WTC11 (cell line): Measurements from ENCODE around the gene TNS3.

Source experiments
- ATF1 ChIP-seq: sonication (generic); formaldehyde crosslinking; IDR thresholded peaks from 2 replicates; pipeline ENCODE4 v1.8.1; 2023; ENCODE audit warnings: mild to moderate bottlenecking, moderate library complexity, missing genetic modification reagents
- CTCF ChIP-seq: fragments of 200-600 bp; IDR thresholded peaks from 2 replicates; pipeline ENCODE4 v1.8.0; 2022; ENCODE audit warnings: antibody characterized with exemption
- MAX ChIP-seq: sonication (generic); formaldehyde crosslinking; IDR thresholded peaks from 2 replicates; pipeline ENCODE4 v1.8.0; 2022; ENCODE audit warnings: mild to moderate bottlenecking, missing genetic modification reagents
- SMAD3 ChIP-seq: sonication (generic); formaldehyde crosslinking; IDR thresholded peaks from 2 replicates; pipeline ENCODE4 v1.8.0; 2022; ENCODE audit warnings: missing genetic modification reagents, mild to moderate bottlenecking, borderline replicate concordance
- TCF7 ChIP-seq: sonication (generic); formaldehyde crosslinking; IDR thresholded peaks from 2 replicates; pipeline ENCODE4 v1.8.0; 2022; ENCODE audit warnings: mild to moderate bottlenecking, low read depth, missing genetic modification reagents, moderate library complexity
- USF2 ChIP-seq: sonication (generic); formaldehyde crosslinking; IDR thresholded peaks from 2 replicates; pipeline ENCODE4 v1.8.1; 2023; ENCODE audit warnings: mild to moderate bottlenecking, missing genetic modification reagents, moderate library complexity
- ZNF317 ChIP-seq: sonication (generic); formaldehyde crosslinking; IDR thresholded peaks from 2 replicates; pipeline ENCODE4 v1.8.1; 2023; ENCODE audit warnings: low read depth, mild to moderate bottlenecking, moderate library complexity, missing genetic modification reagents, borderline replicate concordance
- ZNF396 ChIP-seq: fragments of 250-450 bp; sonication (Bioruptor Pico); IDR thresholded peaks from 2 replicates; pipeline ENCODE4 v1.8.0; 2021; ENCODE audit warnings: mild to moderate bottlenecking, moderate library complexity, borderline replicate concordance

DNA sequence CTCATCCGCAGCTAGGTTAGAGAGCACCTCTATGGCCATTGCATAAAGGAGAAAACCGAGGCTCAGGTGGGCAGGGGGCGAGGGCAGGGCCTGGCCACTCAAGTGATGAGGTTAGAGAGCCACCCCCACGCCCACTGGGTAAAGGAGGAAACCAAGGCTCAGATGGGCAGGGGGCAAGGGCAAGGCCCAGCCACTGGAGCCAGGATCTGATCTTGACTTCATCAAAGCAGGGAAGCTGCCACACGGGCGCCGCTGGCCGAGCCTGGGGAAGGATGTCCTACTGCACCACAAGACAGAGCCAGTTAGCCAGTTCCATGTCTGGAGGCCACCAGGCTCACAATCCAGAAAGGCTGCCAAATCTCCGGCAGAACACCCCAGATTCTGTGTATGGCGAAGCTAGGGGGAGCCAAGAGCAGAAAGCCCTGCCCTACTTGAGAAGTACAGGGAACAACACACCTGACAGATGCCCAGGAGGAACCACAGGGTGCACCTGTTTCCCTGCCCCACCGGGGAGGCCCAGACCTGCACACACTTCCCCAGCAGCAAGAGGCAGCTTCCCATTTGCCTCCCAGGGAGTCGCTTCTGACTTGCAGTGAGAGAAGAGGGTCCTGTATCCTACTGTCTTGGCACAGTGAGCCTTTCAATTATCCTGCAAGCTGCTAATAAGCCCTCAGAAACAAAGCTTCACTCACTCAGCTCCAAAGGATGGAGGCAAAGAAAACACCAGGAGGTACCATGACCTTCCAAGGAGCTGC lies 101.9 kb downstream of the TNS3 start:
- no peak for TF ChIP-seq ZNF396
- TF ChIP-seq ZNF317 (CRISPR knock-in tag): no peak
- TF ChIP-seq CTCF: no peak
- TF ChIP-seq MAX (CRISPR knock-in tag): no peak
- no peak for TF ChIP-seq TCF7 (CRISPR knock-in tag)
- no peak; the same call in 1 of the 2 replicates for TF ChIP-seq USF2 (CRISPR knock-in tag)
- no peak for TF ChIP-seq ATF1
- no peak for TF ChIP-seq SMAD3 (CRISPR knock-in tag)
